A549 (cell line): ENCODE measurements around the gene CDH18. TPM values are rescaled to one million over a fixed set of nuclear protein-coding genes. Genes with fewer than 3 reads are reported as not detected.

Experiments used
- ATAC-seq, 2 experiments: fragments of 200-7000 bp in 1 of 2; fragments of >200 bp in 1 of 2; cut with Nextera tagmentation in 1 of 2; cut with Tn5 transposase in 1 of 2; 3 replicates each; pipeline versions ENCODE4 v1.8.0 to v1.9.1; 2018 to 2020; ENCODE audit warnings: mild to moderate bottlenecking in 1 of 2, moderate library complexity in 1 of 2
- CTCF ChIA-PET: fragments of 300-600 bp; sonication (Branson Sonifier 250); formaldehyde crosslinking; extraction: SDS; loops from one replicate; lab custom pipeline; 2021; ENCODE audit warnings: antibody characterized with exemption, inconsistent platforms; lab: Yijun Ruan, JAX
- POLR2A ChIA-PET: fragments of 350-600 bp; formaldehyde crosslinking; extraction: SDS; loops from one replicate; lab custom pipeline; 2021; ENCODE audit warnings: antibody characterized with exemption, inconsistent platforms; lab: Yijun Ruan, JAX
- DNase-seq, 2 experiments: peaks; one replicate each; pipeline versions ENCODE4 v3.0.0 to v3.0.0-alpha.2; 2011 to 2016; ENCODE audit warnings: low read depth in 1 of 2, low spot score in 1 of 2
- FAIRE-seq: peaks from 2 replicates; lab custom pipeline; 2011; peaks lifted over from hg19 to GRCh38; lab: Jason Lieb, UNC
- H3K27ac ChIP-seq, 2 experiments: fragments of >200 bp; sonication (Bioruptor Twin); formaldehyde crosslinking; 3 replicates each; pipeline ENCODE4 v1.5.1; 2016 to 2017
- H3K4me1 ChIP-seq: fragments of >200 bp; sonication (Bioruptor Twin); formaldehyde crosslinking; 3 replicates; pipeline ENCODE4 v1.6.1; 2016
- H3K4me2 ChIP-seq: fragments of >200 bp; sonication (Bioruptor Twin); formaldehyde crosslinking; 3 replicates; pipeline ENCODE4 v1.6.1; 2016
- H3K4me3 ChIP-seq: fragments of >200 bp; sonication (Bioruptor Twin); formaldehyde crosslinking; 3 replicates; pipeline ENCODE4 v1.5.1; 2016
- H3K9me3 ChIP-seq: fragments of >200 bp; sonication (Bioruptor Twin); formaldehyde crosslinking; 3 replicates; pipeline ENCODE4 v1.6.1; 2016
- ATOH8 ChIP-seq: fragments of 250-450 bp; sonication (Bioruptor Pico); IDR thresholded peaks from 2 replicates; pipeline ENCODE4 v1.5.0; 2020; ENCODE audit warnings: low read depth, mild to moderate bottlenecking, moderate library complexity
- BHLHE40 ChIP-seq: IDR thresholded peaks from 2 replicates; pipeline ENCODE4 v1.6.1; 2012; ENCODE audit warnings: low read depth, low read length, inconsistent platforms
- CBX2 ChIP-seq: fragments of 200-600 bp; sonication (generic); IDR thresholded peaks from 2 replicates; pipeline ENCODE4 v1.6.1; 2016; ENCODE audit warnings: low read depth, mild to moderate bottlenecking, borderline replicate concordance
- CBX8 ChIP-seq: fragments of 200-600 bp; sonication (generic); IDR thresholded peaks from 2 replicates; pipeline ENCODE4 v1.6.1; 2016
- EHF ChIP-seq: fragments of 250-450 bp; sonication (Bioruptor Pico); IDR thresholded peaks from 2 replicates; pipeline ENCODE4 v1.5.0; 2020; ENCODE audit warnings: mild to moderate bottlenecking
- HDAC2 ChIP-seq: fragments of 200-600 bp; sonication (generic); IDR thresholded peaks from 2 replicates; pipeline ENCODE4 v1.6.1; 2016
- HEYL ChIP-seq: fragments of 250-450 bp; sonication (Bioruptor Pico); IDR thresholded peaks from 2 replicates; pipeline ENCODE4 v1.8.0; 2021; ENCODE audit warnings: mild to moderate bottlenecking, moderate library complexity
- HOXB13 ChIP-seq: fragments of 250-450 bp; sonication (Bioruptor Pico); IDR thresholded peaks from 2 replicates; pipeline ENCODE4 v1.5.0; 2020; ENCODE audit warnings: low read depth, mild to moderate bottlenecking, moderate library complexity
- HOXB5 ChIP-seq: fragments of 250-450 bp; sonication (Bioruptor Pico); IDR thresholded peaks from 2 replicates; pipeline ENCODE4 v1.5.0; 2020; ENCODE audit warnings: mild to moderate bottlenecking, moderate library complexity
- JUN ChIP-seq, 2 experiments: fragments of >200 bp; sonication (Bioruptor Twin); formaldehyde crosslinking; IDR thresholded peaks; 2 replicates in 1 of 2; 3 replicates in 1 of 2; pipeline ENCODE4 v1.6.1; 2016 to 2017
- JUNB ChIP-seq: fragments of >200 bp; sonication (Bioruptor Twin); formaldehyde crosslinking; IDR thresholded peaks from 2 replicates; pipeline ENCODE4 v1.6.1; 2016
- KDM5A ChIP-seq: fragments of 200-600 bp; sonication (generic); IDR thresholded peaks from 2 replicates; pipeline ENCODE4 v1.6.1; 2016; ENCODE audit warnings: antibody characterized with exemption, mild to moderate bottlenecking
- MAFK ChIP-seq: fragments of 450-650 bp; IDR thresholded peaks from 2 replicates; pipeline ENCODE4 v1.6.1; 2014; ENCODE audit not compliant: partially characterized antibody
- MYC ChIP-seq: IDR thresholded peaks from 2 replicates; pipeline ENCODE4 v1.6.1; 2012; ENCODE audit warnings: mild to moderate bottlenecking, inconsistent platforms, low read length, improper control_type of control experiment, borderline replicate concordance
- NFE2L2 ChIP-seq: fragments of 150-350 bp; conservative IDR thresholded peaks from 2 replicates; pipeline ENCODE4 v1.6.1; 2014; ENCODE audit warnings: low read length
- NR3C1 ChIP-seq: fragments of >200 bp; sonication (Bioruptor Twin); formaldehyde crosslinking; IDR thresholded peaks from 3 replicates; pipeline ENCODE4 v1.6.1; 2017
- RFX5 ChIP-seq: fragments of 450-650 bp; IDR thresholded peaks from 2 replicates; pipeline ENCODE4 v1.7.1; 2014; ENCODE audit warnings: antibody characterized with exemption, mild to moderate bottlenecking, moderate library complexity
- SMC3 ChIP-seq: fragments of >200 bp; sonication (Bioruptor Twin); formaldehyde crosslinking; IDR thresholded peaks from 3 replicates; pipeline ENCODE4 v1.6.1; 2018; ENCODE audit warnings: inconsistent platforms
- SREBF2 ChIP-seq: fragments of 450-650 bp; IDR thresholded peaks from 2 replicates; pipeline ENCODE4 v1.6.1; 2014; ENCODE audit warnings: mild to moderate bottlenecking, moderate library complexity
- ZFP36 ChIP-seq: fragments of 450-650 bp; IDR thresholded peaks from 2 replicates; pipeline ENCODE4 v1.6.1; 2014; ENCODE audit warnings: borderline replicate concordance; ENCODE audit not compliant: partially characterized antibody
- ZSCAN20 ChIP-seq: fragments of 250-450 bp; sonication (Bioruptor Pico); IDR thresholded peaks from 2 replicates; pipeline ENCODE4 v1.8.0; 2022; ENCODE audit warnings: mild to moderate bottlenecking, moderate library complexity
- WGBS: methylation state at CpG from one replicate; pipeline ENCODE4 v1.1.6; 2017; ENCODE audit errors: missing lambda C conversion rate; 5-methylcytosine and 5-hydroxymethylcytosine counted together
- polyA plus RNA-seq, 4 experiments: library from polyadenylated mRNA; depleted of rRNA in 3 of 4; stranded (reverse); fragments of >200 nt; fragmentation: RNase III in 1 of 4; extraction: RNeasy Plus Mini Kit Qiagen cat#74134 plus additional on column Dnase treatment in 1 of 4; gene quantifications; 2 replicates in 3 of 4; 3 replicates in 1 of 4; pipeline ENCODE4 v1.2.3, GENCODE V29; 2011 to 2017
- TF ChIP-seq, protein P1 (sequence below): fragments of 250-450 bp; sonication (Bioruptor Pico); IDR thresholded peaks from 2 replicates; pipeline ENCODE4 v1.5.0; 2021; ENCODE audit warnings: mild to moderate bottlenecking, moderate library complexity, borderline replicate concordance
- TF ChIP-seq, protein P2 (sequence below): fragments of >200 bp; sonication (Bioruptor Twin); formaldehyde crosslinking; IDR thresholded peaks from 3 replicates; pipeline ENCODE4 v1.6.1; 2016
- TF ChIP-seq, protein P3 (sequence below): fragments of 200-600 bp; sonication (generic); IDR thresholded peaks from 2 replicates; pipeline ENCODE4 v1.6.1; 2016; ENCODE audit warnings: antibody characterized with exemption, mild to moderate bottlenecking, moderate library complexity
- TF ChIP-seq, protein P4 (sequence below): IDR thresholded peaks from 2 replicates; pipeline ENCODE4 v1.6.1; 2012

Gene CDH18
- polyA plus RNA-seq, 2 of the 4 experiments (the other 2 are of a cell fraction): not detected

GRCh38 chr5:19565466-19565865 is 422.5 kb downstream of the CDH18 start:
- TF ChIP-seq KDM5A: no peak
- TF ChIP-seq CBX2: no peak
- TF ChIP-seq, all 56 proteins: peak for 0
- no peak for DNase-seq
- no peak for ATAC-seq
- CTCF ChIA-PET: no interaction called here
- Histone ChIP-seq H3K4me1 (no peaks in the 10 kb centered on the region), H3K27ac (no peak overlapping the region), H3K4me3 (no peak overlapping the region), H3K4me2 (no peak overlapping the region), H3K9me3 (no peaks in the 10 kb centered on the region)
- no peak for FAIRE-seq
- 4% methylated on average over 1 of the region's 1 CpG for WGBS
- POLR2A ChIA-PET: no interaction called here

- ATAC-seq (no peak), FAIRE-seq (no peak), DNase-seq (no peak)
- TF ChIP-seq SMC3 (no peak), HOXB5 (no peak), CBX8 (no peak), ZSCAN20 (CRISPR knock-in tag) (no peak), JUN (IDR thresholded peaks at IDR 0.05) (no peak)
- TF ChIP-seq, protein P1, sequence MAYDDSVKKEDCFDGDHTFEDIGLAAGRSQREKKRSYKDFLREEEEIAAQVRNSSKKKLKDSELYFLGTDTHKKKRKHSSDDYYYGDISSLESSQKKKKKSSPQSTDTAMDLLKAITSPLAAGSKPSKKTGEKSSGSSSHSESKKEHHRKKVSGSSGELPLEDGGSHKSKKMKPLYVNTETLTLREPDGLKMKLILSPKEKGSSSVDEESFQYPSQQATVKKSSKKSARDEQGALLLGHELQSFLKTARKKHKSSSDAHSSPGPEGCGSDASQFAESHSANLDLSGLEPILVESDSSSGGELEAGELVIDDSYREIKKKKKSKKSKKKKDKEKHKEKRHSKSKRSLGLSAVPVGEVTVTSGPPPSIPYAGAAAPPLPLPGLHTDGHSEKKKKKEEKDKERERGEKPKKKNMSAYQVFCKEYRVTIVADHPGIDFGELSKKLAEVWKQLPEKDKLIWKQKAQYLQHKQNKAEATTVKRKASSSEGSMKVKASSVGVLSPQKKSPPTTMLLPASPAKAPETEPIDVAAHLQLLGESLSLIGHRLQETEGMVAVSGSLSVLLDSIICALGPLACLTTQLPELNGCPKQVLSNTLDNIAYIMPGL (CRISPR knock-in tag): no peak
- TF ChIP-seq, protein P2, sequence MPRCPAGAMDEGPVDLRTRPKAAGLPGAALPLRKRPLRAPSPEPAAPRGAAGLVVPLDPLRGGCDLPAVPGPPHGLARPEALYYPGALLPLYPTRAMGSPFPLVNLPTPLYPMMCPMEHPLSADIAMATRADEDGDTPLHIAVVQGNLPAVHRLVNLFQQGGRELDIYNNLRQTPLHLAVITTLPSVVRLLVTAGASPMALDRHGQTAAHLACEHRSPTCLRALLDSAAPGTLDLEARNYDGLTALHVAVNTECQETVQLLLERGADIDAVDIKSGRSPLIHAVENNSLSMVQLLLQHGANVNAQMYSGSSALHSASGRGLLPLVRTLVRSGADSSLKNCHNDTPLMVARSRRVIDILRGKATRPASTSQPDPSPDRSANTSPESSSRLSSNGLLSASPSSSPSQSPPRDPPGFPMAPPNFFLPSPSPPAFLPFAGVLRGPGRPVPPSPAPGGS: no peak
- TF ChIP-seq, protein P3, sequence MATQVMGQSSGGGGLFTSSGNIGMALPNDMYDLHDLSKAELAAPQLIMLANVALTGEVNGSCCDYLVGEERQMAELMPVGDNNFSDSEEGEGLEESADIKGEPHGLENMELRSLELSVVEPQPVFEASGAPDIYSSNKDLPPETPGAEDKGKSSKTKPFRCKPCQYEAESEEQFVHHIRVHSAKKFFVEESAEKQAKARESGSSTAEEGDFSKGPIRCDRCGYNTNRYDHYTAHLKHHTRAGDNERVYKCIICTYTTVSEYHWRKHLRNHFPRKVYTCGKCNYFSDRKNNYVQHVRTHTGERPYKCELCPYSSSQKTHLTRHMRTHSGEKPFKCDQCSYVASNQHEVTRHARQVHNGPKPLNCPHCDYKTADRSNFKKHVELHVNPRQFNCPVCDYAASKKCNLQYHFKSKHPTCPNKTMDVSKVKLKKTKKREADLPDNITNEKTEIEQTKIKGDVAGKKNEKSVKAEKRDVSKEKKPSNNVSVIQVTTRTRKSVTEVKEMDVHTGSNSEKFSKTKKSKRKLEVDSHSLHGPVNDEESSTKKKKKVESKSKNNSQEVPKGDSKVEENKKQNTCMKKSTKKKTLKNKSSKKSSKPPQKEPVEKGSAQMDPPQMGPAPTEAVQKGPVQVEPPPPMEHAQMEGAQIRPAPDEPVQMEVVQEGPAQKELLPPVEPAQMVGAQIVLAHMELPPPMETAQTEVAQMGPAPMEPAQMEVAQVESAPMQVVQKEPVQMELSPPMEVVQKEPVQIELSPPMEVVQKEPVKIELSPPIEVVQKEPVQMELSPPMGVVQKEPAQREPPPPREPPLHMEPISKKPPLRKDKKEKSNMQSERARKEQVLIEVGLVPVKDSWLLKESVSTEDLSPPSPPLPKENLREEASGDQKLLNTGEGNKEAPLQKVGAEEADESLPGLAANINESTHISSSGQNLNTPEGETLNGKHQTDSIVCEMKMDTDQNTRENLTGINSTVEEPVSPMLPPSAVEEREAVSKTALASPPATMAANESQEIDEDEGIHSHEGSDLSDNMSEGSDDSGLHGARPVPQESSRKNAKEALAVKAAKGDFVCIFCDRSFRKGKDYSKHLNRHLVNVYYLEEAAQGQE: no peak
- ChIA-PET CTCF (no interaction called here), POLR2A (no interaction called here)
- Histone ChIP-seq H3K4me2 (no peak overlapping the region), H3K4me3 (no peak overlapping the region), H3K4me1 (no peaks in the 10 kb centered on the region), H3K27ac (no peak overlapping the region), H3K9me3 (no peaks in the 10 kb centered on the region)
- 18% methylated on average over 2 of the region's 2 CpGs for WGBS
Observed at GRCh38 chr5:19564036-19564435, 424.0 kb downstream of the CDH18 start.

DNA sequence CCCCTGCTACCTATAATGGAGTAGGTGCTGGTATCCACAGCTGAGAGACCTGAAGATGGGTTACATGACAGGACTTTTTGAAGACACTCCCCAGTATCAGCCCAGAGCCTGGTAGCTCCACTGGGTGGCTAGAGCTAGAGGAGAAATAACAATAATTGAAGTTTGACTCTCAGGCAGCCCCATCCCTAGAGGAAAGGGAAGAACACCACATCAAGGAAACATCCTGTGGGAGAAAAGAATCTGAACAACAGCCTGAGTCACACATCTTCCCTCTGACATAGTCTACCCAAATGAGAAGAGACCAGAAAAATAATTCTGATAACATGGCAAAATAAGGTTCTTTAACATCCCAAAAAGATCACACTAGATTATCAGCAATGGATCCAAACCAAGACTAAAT is 432.1 kb downstream of the CDH18 start:
- DNase-seq: no peak
- FAIRE-seq: no peak
- no peak overlapping the region for H3K4me3 ChIP-seq
- no peak for TF ChIP-seq NFE2L2
- TF ChIP-seq, protein P4, sequence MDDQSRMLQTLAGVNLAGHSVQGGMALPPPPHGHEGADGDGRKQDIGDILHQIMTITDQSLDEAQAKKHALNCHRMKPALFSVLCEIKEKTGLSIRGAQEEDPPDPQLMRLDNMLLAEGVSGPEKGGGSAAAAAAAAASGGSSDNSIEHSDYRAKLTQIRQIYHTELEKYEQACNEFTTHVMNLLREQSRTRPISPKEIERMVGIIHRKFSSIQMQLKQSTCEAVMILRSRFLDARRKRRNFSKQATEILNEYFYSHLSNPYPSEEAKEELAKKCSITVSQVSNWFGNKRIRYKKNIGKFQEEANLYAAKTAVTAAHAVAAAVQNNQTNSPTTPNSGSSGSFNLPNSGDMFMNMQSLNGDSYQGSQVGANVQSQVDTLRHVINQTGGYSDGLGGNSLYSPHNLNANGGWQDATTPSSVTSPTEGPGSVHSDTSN: no peak
- no peak for TF ChIP-seq ATOH8 (CRISPR knock-in tag)
- no peak for TF ChIP-seq ZFP36
- TF ChIP-seq EHF (CRISPR knock-in tag): no peak
- no peak for TF ChIP-seq HOXB13 (CRISPR knock-in tag)
- no peak for TF ChIP-seq HEYL (CRISPR knock-in tag)
- no peak for TF ChIP-seq CBX8
- no peak for TF ChIP-seq MAFK
- TF ChIP-seq, protein P2: no peak
- TF ChIP-seq HDAC2: no peak
- TF ChIP-seq NR3C1: no peak
- no peak for TF ChIP-seq SREBF2
- TF ChIP-seq JUNB: no peak
- no peak for TF ChIP-seq RFX5
- no peak for TF ChIP-seq CBX2
- TF ChIP-seq BHLHE40: no peak
- TF ChIP-seq MYC: no peak
- H3K9me3 ChIP-seq: no peaks in the 10 kb centered on the region
- H3K27ac ChIP-seq: no peak overlapping the region
- CTCF ChIA-PET: interaction anchor here (0.5 kb wide), 1 partner anchor 130 kb away, joined by 3 read pairs; no protein-coding TSS in a partner anchor
- ATAC-seq: no peak
- no peak overlapping the region for H3K4me2 ChIP-seq
- H3K4me1 ChIP-seq: no peaks in the 10 kb centered on the region
- POLR2A ChIA-PET: no interaction called here
